ENCODE measurements around the gene C3.

GRCh38 chr19:6735181-6735911, 14.9 kb upstream of the C3 start:
- TF ChIP-seq POLR2A (IDR thresholded peaks at IDR 0.05) = no peak
- no peak for TF ChIP-seq CTCF (IDR thresholded peaks at IDR 0.05)

Measured in transverse colon (tissue), 3 donors.